H1 (cell line): ENCODE data around the gene ACACA. TPM values are rescaled to one million over a fixed set of nuclear protein-coding genes. Genes with fewer than 3 reads are reported as not detected.

Experiments
- CTCF ChIA-PET: fragments of 300-600 bp; sonication (Branson Sonifier 250); formaldehyde crosslinking; loops from one replicate; lab custom pipeline; 2021; ENCODE audit not compliant: partially characterized antibody; lab: Charles Lee
- POLR2A ChIA-PET: fragments of 300-600 bp; sonication (Branson Sonifier 250); formaldehyde crosslinking; loops from one replicate; lab custom pipeline; 2021; ENCODE audit warnings: inconsistent platforms; ENCODE audit not compliant: partially characterized antibody; lab: Charles Lee
- DNase-seq, 2 experiments: peaks; one replicate each; pipeline versions ENCODE4 v3.0.0 to v3.0.0-alpha.2; 2010 to 2022; ENCODE audit warnings: low spot score in 2 of 2, low read depth in 1 of 2, mixed read lengths in 1 of 2
- FAIRE-seq: peaks from 2 replicates; lab custom pipeline; 2011; peaks lifted over from hg19 to GRCh38; lab: Jason Lieb, UNC
- H2AFZ ChIP-seq: 2 replicates; pipeline ENCODE4 v1.8.1; 2012; ENCODE audit warnings: low read length, inconsistent platforms
- H2AK5ac ChIP-seq: 2 replicates; pipeline ENCODE4 v1.6.1; 2013; ENCODE audit warnings: low read depth, low read length
- H2BK120ac ChIP-seq: replicated peaks from 2 replicates; pipeline ENCODE3; 2013; ENCODE audit warnings: low read depth, low read length, inconsistent platforms
- H2BK12ac ChIP-seq: 2 replicates; pipeline ENCODE4 v1.6.1; 2013; ENCODE audit warnings: low read depth, low read length
- H2BK15ac ChIP-seq: 2 replicates; pipeline ENCODE4 v1.6.1; 2013; ENCODE audit warnings: low read length
- H2BK20ac ChIP-seq: 2 replicates; pipeline ENCODE4 v1.6.1; 2013; ENCODE audit warnings: low read length
- H2BK5ac ChIP-seq: 2 replicates; pipeline ENCODE4 v1.6.1; 2013; ENCODE audit warnings: low read depth, low read length
- H3K14ac ChIP-seq: 2 replicates; pipeline ENCODE4 v1.6.1; 2013; ENCODE audit warnings: inconsistent platforms; ENCODE audit not compliant: insufficient read length
- H3K18ac ChIP-seq: 2 replicates; pipeline ENCODE4 v1.6.1; 2013; ENCODE audit warnings: low read length; ENCODE audit errors: extremely low read depth
- H3K23ac ChIP-seq: 2 replicates; pipeline ENCODE4 v1.6.1; 2013; ENCODE audit warnings: inconsistent platforms; ENCODE audit not compliant: insufficient read length
- H3K23me2 ChIP-seq: 2 replicates; pipeline ENCODE4 v1.6.1; 2013; ENCODE audit warnings: low read depth, low read length
- H3K27ac ChIP-seq: 2 replicates; pipeline ENCODE4 v1.6.1; 2011; ENCODE audit warnings: low read depth, low read length, inconsistent platforms
- H3K27me3 ChIP-seq, 4 experiments: replicated peaks in 1 of 4; 1 replicate in 1 of 4; 2 replicates in 3 of 4; pipeline versions ENCODE4 v1.6.1 to v1.8.1; 2011 to 2013; ENCODE audit warnings: low read length in 3 of 4, mild to moderate bottlenecking in 3 of 4, inconsistent platforms in 2 of 4, mixed read lengths in 2 of 4, moderate library complexity in 1 of 4; ENCODE audit not compliant: control insufficient read depth in 3 of 4, insufficient read depth in 3 of 4; ENCODE audit errors: extremely low read depth in 1 of 4
- H3K36me3 ChIP-seq, 4 experiments: 2 replicates each; pipeline versions ENCODE4 v1.6.1 to v1.8.1; 2011 to 2013; ENCODE audit warnings: mild to moderate bottlenecking in 4 of 4, low read length in 3 of 4, moderate library complexity in 2 of 4, control low read depth in 1 of 4, inconsistent platforms in 1 of 4; ENCODE audit not compliant: insufficient read depth in 4 of 4, control insufficient read depth in 2 of 4
- H3K4ac ChIP-seq: replicated peaks from 2 replicates; pipeline ENCODE3; 2013; ENCODE audit warnings: low read length, low read depth, mixed read lengths, inconsistent platforms; ENCODE audit not compliant: insufficient read length
- H3K4me1 ChIP-seq, 4 experiments: replicated peaks in 1 of 4; 1 replicate in 1 of 4; 2 replicates in 3 of 4; pipeline versions ENCODE4 v1.6.1 to v1.8.1; 2011 to 2013; ENCODE audit warnings: low read length in 3 of 4, inconsistent platforms in 2 of 4, mixed read lengths in 1 of 4; ENCODE audit not compliant: insufficient read depth in 4 of 4, control insufficient read depth in 3 of 4
- H3K4me2 ChIP-seq, 2 experiments: 2 replicates each; pipeline versions ENCODE4 v1.6.1 to v1.8.1; 2011 to 2013; ENCODE audit warnings: low read depth in 2 of 2, low read length in 2 of 2, control low read depth in 1 of 2, inconsistent platforms in 1 of 2, mild to moderate bottlenecking in 1 of 2; ENCODE audit not compliant: insufficient read depth in 1 of 2
- H3K4me3 ChIP-seq, 4 experiments: fragments of 200-600, 300-600 bp in 1 of 4; sonication (generic), shearing (Covaris generic), sonication (Bioruptor Twin) in 1 of 4; 2 replicates each; pipeline versions ENCODE4 v1.5.1 to v1.8.1; 2011 to 2016; ENCODE audit warnings: low read length in 4 of 4, low read depth in 3 of 4, control low read depth in 2 of 4, inconsistent platforms in 2 of 4, mild to moderate bottlenecking in 2 of 4, mixed read lengths in 1 of 4, moderate library complexity in 1 of 4; ENCODE audit not compliant: insufficient read depth in 2 of 4; ENCODE audit errors: extremely low read depth in 1 of 4
- H3K56ac ChIP-seq: replicated peaks from 2 replicates; pipeline ENCODE3; 2013; ENCODE audit warnings: low read depth, mild to moderate bottlenecking, mixed read lengths, low read length, inconsistent platforms; ENCODE audit not compliant: insufficient read length
- H3K79me1 ChIP-seq: 2 replicates; pipeline ENCODE4 v1.6.1; 2013; ENCODE audit warnings: low read depth, low read length, control low read depth
- H3K79me2 ChIP-seq, 2 experiments: 2 replicates each; pipeline versions ENCODE4 v1.6.1 to v1.8.1; 2012 to 2013; ENCODE audit warnings: low read length in 2 of 2, mild to moderate bottlenecking in 2 of 2, inconsistent platforms in 1 of 2; ENCODE audit not compliant: insufficient read depth in 2 of 2, control insufficient read depth in 1 of 2
- H3K9ac ChIP-seq, 4 experiments: replicated peaks in 1 of 4; 1 replicate in 1 of 4; 2 replicates in 3 of 4; pipeline versions ENCODE4 v1.6.1 to v1.8.1; 2011 to 2013; ENCODE audit warnings: low read depth in 3 of 4, low read length in 3 of 4, control low read depth in 2 of 4, mild to moderate bottlenecking in 2 of 4, moderate library complexity in 2 of 4, inconsistent platforms in 1 of 4; ENCODE audit errors: extremely low read depth in 1 of 4
- H3K9me3 ChIP-seq, 2 experiments: 2 replicates each; pipeline versions ENCODE4 v1.6.1 to v1.8.1; 2012 to 2013; ENCODE audit warnings: mild to moderate bottlenecking in 2 of 2, moderate library complexity in 2 of 2, control low read depth in 1 of 2, inconsistent platforms in 1 of 2, low read depth in 1 of 2, low read length in 1 of 2, mixed read lengths in 1 of 2; ENCODE audit not compliant: insufficient read depth in 2 of 2
- H4K20me1 ChIP-seq, 2 experiments: replicated peaks in 1 of 2; 2 replicates each; pipeline versions ENCODE3 to v1.8.1; 2011 to 2013; ENCODE audit warnings: inconsistent platforms in 2 of 2, low read length in 2 of 2, mild to moderate bottlenecking in 1 of 2; ENCODE audit not compliant: insufficient read depth in 2 of 2, control insufficient read depth in 1 of 2
- H4K5ac ChIP-seq: 2 replicates; pipeline ENCODE4 v1.6.1; 2013; ENCODE audit warnings: low read length, low read depth, mixed read lengths, inconsistent platforms; ENCODE audit not compliant: insufficient read length
- H4K8ac ChIP-seq: 2 replicates; pipeline ENCODE4 v1.8.0; 2013; ENCODE audit warnings: mild to moderate bottlenecking, moderate library complexity, low read length, inconsistent platforms; ENCODE audit not compliant: insufficient read depth; ENCODE audit errors: extremely low read depth
- H4K91ac ChIP-seq: replicated peaks from 2 replicates; pipeline ENCODE3; 2013; ENCODE audit warnings: low read length, mixed read lengths, inconsistent platforms; ENCODE audit not compliant: insufficient read length
- WGBS, 2 experiments: shearing (Covaris generic) in 1 of 2; methylation state at CpG; one replicate each; pipeline versions ENCODE4 v1.1.6 to v1.1.7; 2013 to 2015; ENCODE audit warnings: low lambda C conversion rate in 2 of 2, mixed read lengths in 2 of 2, inconsistent platforms in 1 of 2, low coverage in 1 of 2, missing lambda C conversion rate in 1 of 2; ENCODE audit not compliant: insufficient replicate concordance in 2 of 2, insufficient coverage in 1 of 2, insufficient read length in 1 of 2; ENCODE audit errors: extremely low coverage in 1 of 2, missing lambda C conversion rate in 1 of 2; 5-methylcytosine and 5-hydroxymethylcytosine counted together
- polyA plus RNA-seq, 7 experiments: library from polyadenylated mRNA; depleted of rRNA in 3 of 7; stranded (reverse) in 5 of 7; unstranded in 2 of 7; fragments of >200 nt in 5 of 7; fragments of 200-250 nt in 2 of 7; gene quantifications; 1 replicate in 5 of 7; 2 replicates in 1 of 7; 4 replicates in 1 of 7; pipeline versions ENCODE4 v1.2.1 to v1.2.3, GENCODE V29; 2011 to 2013; ENCODE audit warnings: missing spikeins in 2 of 7, mixed read lengths in 2 of 7
- total RNA-seq: library from RNA; stranded (reverse); fragmentation: NEBNext Ultra II Directional; extraction: Animal tissue kit (Norgen Biotek cat#: 25700); gene quantifications from 2 replicates; pipeline ENCODE4 v1.2.1, GENCODE V29; 2021

Gene ACACA
- total and polyA plus RNA-seq, 2 of the 8 experiments (the other 6 are each of a cell fraction or from before 2014, with no cell fraction given): 74.0 to 160 TPM

- no peaks in the 10 kb centered on the region for H3K9me3 ChIP-seq
- peaks cover 13 to 26% (median 23%) of the 10 kb centered on the region in 4 experiments for H3K4me1 ChIP-seq
- H3K18ac ChIP-seq: no peak overlapping the region; the same call in 1 of the 2 replicates
- FAIRE-seq (no peak), DNase-seq (no peak)
- no peak overlapping the region for H3K27ac ChIP-seq
- H3K23ac ChIP-seq: no peak overlapping the region
- POLR2A ChIA-PET: interaction anchor here (1.0 to 2.5 kb wide), 5 partner anchors 8 to 39 kb away, joined by 3 to 7 read pairs (median 4); no protein-coding TSS in a partner anchor
- H3K79me2 ChIP-seq: no peaks in the 10 kb centered on the region
- peak overlapping the region; percentile 44 for H4K5ac ChIP-seq
- CTCF ChIA-PET: interaction anchor here (1.1 kb wide), 1 partner anchor 59 kb away, joined by 3 read pairs; no protein-coding TSS in a partner anchor
- H2BK5ac ChIP-seq: no peak overlapping the region
- H2AFZ ChIP-seq: no peak overlapping the region
- H4K8ac ChIP-seq: no peak overlapping the region
- H2BK120ac ChIP-seq: no peak overlapping the region
- H3K27me3 ChIP-seq: no peaks in the 10 kb centered on the region
- no peak overlapping the region for H3K4ac ChIP-seq
- peaks cover 3 to 22% (median 5%) of the 10 kb centered on the region in 4 experiments; a peak in 7 of 8 replicates for H3K36me3 ChIP-seq
- WGBS, 2 experiments: 7% methylated on average over 1 of the region's 1 CpG; no CpG with 5 or more reads in 1 of the 2 experiments
- peak overlapping the region in 1 of 2 experiments; percentile 45 for H3K4me2 ChIP-seq
- H3K56ac ChIP-seq: no peak overlapping the region
- no peak overlapping the region for H4K91ac ChIP-seq
- H3K9ac ChIP-seq: no peak overlapping the region
- peak overlapping the region in 1 of 4 experiments; percentile 32; a peak in 1 of 8 replicates for H3K4me3 ChIP-seq
- H2BK15ac ChIP-seq: no peak overlapping the region
- H2BK12ac ChIP-seq: no peak overlapping the region
- H3K79me1 ChIP-seq: 0 out of 2 replicates have a peak, but pooled peaks cover 2% of the 10 kb centered on the region
- H3K14ac ChIP-seq: no peak overlapping the region
- H4K20me1 ChIP-seq: no peaks in the 10 kb centered on the region
- H3K23me2 ChIP-seq: 0 out of 2 replicates have a peak, but pooled peaks cover 1% of the 10 kb centered on the region
- H2BK20ac ChIP-seq: no peak overlapping the region
- no peak overlapping the region for H2AK5ac ChIP-seq
Observed at GRCh38 chr17:37106049-37106448, 300.6 kb downstream of the ACACA start.
